Measurements from ENCODE around the gene MALRD1.
"Not testable (repeated sequence)": the region's sequence is repeated elsewhere in the genome, so short reads cannot be mapped to it uniquely, and the experiment has no call there.

MALRD1 gene

DNA sequence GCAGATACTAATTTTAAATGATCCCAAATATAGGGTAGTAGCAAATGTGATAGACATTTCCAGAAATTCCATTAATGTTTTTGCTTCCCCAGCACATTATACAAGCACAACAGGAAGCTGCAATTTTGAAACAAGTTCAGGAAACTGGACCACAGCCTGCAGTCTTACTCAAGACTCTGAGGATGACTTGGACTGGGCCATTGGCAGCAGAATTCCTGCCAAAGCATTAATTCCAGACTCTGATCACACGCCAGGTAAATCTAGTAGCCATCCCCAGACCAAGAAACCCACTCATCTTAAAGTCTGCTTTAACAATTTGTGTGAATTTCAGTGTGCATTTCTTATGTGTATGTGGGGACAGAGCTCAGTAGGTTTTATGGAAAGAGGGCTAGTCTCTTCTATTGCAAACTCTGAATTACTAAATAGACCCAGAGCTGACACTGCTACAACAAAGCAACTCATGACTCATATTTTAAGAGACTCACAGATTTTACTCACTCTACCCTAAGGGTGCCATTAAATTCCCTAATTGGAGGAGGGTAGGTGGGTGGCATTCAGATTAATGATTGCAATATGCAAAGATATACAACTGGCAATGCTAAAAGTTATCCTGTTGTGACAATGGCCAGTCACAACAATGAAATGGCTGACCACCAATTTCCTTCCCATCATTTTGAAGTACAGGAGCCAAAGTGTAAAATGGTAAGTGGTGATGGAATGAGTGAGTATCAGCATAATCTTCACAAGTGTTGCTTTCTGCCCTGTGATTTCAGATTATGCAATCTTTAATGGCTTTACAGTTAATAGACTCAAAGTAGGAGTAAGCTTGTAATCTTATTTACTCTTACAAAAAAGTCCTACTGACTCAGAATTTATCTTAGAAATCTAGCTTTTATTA, 450.0 kb downstream of the MALRD1 start:
- DNase-seq (ENCODE audit: low spot score) = no peak

- no peak for DNase-seq (ENCODE audit: low spot score)
These were observed 450.7 kb downstream of the MALRD1 start for GRCh38 chr10:19499291-19499770.

GRCh38 chr10:19500959-19501358, 452.4 kb downstream of the MALRD1 start:
- no peak for DNase-seq (ENCODE audit: low spot score)

DNA sequence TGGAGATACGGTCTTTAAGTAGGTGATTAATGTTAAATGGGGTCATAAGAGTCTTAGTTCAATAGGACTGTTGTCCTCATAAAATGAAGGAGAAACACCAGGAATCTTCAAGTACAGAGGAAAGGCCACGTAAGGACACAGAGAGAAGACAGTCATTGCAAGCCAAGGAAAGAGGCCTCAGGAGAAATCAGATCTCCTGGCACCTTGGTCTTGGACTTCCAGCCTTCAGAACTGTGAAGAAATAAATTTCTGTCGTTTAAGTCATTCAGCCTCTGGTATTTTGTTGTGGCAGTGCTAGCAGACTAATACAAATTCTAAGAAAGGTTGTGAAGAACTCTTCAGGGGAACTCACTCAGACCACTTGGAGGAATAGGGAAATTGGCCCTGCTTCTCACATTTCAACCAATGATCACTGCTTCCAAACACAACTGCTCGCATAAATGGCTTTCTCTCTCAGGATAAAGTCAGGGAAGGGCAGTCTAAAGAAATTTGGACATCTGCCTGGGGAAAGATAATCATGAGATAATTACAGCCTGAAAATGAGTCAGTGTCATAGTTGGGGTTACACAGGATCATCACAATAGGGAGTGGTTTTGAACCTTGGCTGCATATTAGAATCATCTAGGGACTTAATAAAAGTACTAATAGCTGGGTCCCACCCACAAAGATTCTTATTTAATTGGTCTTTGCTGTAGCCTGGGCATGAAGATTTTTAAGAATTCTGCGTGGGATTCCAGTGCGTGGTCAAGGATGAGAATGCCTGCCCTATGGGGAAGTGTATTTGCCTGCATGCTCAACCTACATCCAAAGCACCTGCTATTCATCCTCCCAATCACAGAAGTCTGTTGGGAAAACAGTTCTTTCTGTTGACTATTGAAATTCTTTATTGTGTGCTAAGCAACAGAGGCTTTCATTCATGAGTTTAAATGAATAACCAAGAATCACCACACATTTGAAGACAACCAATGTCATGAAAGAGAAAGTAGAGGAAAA, 457.0 kb downstream of the MALRD1 start:
- no peak for DNase-seq (ENCODE audit: low spot score)

GRCh38 chr10:19510005-19510732, 461.6 kb downstream of the MALRD1 start:
- DNase-seq (ENCODE audit: low spot score) = not testable (repeated sequence)

DNA sequence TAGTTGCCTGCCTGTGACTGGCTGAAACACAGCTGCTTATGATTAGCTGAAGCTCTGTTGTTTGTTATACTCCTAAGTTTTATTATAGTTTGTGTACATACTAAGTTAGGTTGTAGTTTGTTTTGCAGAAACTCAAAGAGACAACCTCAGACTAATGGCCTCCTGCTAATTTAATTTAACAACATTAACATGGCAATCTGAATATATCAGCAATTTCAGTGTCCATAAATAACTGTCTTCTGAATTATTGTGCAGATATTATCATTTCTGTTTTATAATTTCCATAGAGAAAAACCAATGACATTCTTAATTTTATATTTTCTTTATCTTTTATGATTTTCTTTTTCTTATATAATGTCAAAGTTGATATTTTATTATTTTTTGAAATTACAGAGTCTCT, 469.5 kb downstream of the MALRD1 start:
- DNase-seq (ENCODE audit: low spot score) = no peak

GRCh38 chr10:19518632-19519031, 470.0 kb downstream of the MALRD1 start:
- DNase-seq (ENCODE audit: low spot score) = no peak

GRCh38 chr10:19531324-19531723, 482.7 kb downstream of the MALRD1 start:
- DNase-seq (ENCODE audit: low spot score) = no peak

DNA sequence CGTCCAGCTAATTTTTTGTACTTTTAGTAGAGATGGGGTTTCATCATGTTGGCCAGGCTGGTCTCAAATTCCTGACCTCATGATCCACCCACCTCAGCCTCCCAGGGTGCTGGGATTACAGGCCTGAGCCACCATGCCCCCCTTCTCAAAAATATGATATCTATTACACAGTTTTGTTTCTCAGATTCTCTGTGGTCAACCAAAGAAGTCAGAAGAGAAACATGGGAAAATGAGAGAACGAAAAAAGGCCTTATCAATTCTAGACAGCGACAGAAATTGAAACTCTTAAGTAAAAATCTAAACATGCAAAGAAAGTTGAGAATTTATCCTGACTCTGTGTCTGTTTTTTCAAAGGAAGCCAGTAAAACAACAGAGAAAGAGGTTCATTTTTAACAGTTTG, 483.8 kb downstream of the MALRD1 start:
- DNase-seq (ENCODE audit: low spot score) = no peak

DNA sequence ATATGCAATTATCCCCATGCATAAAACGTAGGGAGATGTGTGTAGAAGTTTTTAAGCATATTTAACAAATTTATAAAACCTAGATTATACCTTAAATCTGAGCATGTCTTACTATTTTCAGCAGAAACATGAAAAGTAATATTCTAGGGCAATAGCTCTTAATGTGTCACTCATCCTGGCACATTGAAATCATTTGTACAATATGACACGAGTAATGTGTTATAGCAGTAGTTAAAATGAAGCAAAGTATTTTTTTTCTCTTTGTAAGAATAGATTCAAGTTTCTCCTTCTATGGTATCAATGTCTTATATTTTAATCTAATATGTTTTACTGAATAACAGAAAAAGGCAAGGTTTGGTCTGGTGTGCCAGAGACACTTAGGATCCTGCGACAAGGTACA, 492.7 kb downstream of the MALRD1 start:
- no peak for DNase-seq (ENCODE audit: low spot score)

- DNase-seq (ENCODE audit: low spot score) = no peak
These were observed 497.6 kb downstream of the MALRD1 start for GRCh38 chr10:19546224-19546623.

DNA sequence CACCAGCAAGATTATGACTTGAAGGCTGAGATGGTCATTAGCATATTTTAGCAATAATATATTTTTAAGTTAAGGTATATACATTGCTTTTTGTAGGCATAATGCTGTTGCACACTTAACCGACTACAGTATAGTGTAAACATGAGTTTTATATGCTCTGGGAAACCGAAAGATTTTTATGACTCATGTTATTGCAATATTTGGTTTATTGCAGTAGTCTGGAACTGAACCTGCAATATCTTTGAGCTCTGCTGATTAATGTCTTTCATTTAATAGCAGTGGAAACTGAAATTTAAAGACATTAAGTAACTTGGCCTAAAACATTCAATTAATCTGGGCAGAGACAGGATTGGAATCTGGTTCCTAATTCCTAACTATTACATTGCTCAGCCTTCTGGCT, 500.9 kb downstream of the MALRD1 start:
- DNase-seq (ENCODE audit: low spot score) = no peak

GRCh38 chr10:19556666-19557065, 508.1 kb downstream of the MALRD1 start:
- no peak for DNase-seq (ENCODE audit: low spot score)

DNA sequence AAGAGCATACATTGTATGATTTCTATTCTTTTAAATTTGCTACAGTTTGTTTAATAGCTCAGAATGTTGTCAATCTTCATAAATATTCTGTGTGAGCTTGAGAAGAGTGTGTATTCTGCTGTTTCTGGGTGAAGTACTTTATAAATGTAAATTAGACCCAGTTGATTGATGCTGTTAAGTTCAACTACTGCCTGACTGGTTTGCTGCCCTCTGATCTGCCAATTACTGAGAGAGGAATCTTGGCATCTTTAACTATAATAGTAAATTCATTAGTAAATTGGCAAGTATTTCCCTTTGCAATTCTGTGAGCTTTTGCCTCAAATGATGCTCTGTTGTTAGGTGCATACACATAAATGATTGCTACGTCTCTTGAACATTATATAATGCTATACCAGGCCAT, 512.6 kb downstream of the MALRD1 start:
- DNase-seq (ENCODE audit: low spot score) = no peak

DNA sequence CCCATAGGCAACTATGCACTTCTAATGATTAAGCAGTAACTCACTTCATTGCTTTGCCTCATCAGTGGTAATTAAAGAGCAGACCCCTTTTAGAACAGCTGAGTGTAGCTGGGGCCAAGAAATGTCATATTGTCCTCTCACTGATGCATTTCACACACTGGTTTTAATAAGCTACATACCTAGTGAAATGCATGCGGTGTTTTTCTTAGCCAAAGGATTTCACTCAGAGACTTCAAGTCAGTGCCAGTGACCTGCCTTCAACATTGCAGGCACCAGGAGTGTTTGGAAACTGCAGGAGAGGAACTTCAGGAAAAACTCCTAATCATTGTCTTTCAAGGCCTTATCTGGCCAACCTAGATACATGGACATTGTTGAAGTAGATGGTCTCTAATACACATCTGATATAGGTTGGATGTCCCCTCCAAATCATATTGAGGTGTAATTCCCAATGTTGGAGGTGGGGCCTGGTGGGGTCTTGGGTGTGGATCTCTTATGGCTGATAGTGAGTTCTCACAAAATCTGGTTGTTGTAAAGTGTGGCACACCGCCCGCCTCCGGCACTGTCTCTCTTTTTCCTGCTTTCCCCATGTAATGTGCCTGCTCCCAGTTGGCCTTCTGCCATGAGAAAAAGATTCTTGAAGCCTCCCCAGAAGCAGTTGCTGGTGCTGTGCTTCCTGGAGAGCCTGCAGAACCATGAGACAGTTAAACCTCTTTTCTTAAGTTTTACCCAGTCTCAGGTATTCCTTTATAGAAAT, 515.0 kb downstream of the MALRD1 start:
- no peak for DNase-seq (ENCODE audit: low spot score)

DNA sequence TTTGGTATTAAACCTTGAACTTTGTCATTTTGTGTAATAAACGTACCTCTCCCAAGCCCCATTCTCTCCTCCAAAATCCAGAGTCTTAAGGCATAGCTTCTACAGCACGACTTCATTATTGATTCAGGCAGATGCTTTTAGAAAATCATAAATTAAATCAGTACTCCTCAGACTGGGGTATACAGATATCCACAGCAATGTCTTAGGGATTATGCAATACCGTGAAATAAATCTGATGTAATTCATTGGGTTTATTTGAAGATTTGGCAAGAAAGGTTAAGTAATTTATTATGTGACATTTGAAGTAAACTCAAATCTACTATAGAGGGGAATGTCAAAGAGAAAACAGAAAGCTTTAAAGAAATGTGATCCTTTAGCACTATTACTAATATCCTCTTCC, 521.5 kb downstream of the MALRD1 start:
- no peak for DNase-seq (ENCODE audit: low spot score)

GRCh38 chr10:19570991-19571390, 522.4 kb downstream of the MALRD1 start:
- DNase-seq (ENCODE audit: low spot score) = no peak

- DNase-seq (ENCODE audit: low spot score) = no peak
These were observed 523.5 kb downstream of the MALRD1 start for GRCh38 chr10:19572056-19572455.

DNA sequence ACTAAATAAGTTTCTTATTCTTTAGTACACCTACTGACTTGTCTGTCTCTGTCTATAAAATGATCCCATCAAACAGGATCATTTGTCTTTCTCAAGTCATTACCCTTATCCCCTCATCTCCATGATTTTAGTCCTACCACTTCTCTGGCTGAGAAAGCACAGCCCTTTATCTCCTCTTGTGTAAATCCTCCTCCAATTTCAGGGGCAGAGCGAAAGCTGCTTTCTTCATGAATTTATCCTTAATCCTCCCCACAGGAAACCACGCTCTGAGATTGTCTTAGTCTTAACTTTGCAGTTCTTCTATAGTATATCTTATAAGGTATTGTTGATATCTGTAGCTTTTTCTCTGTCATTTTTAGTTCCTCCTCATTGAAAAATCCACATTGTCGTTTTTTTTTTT, 528.0 kb downstream of the MALRD1 start:
- no peak for DNase-seq (ENCODE audit: low spot score)

DNA sequence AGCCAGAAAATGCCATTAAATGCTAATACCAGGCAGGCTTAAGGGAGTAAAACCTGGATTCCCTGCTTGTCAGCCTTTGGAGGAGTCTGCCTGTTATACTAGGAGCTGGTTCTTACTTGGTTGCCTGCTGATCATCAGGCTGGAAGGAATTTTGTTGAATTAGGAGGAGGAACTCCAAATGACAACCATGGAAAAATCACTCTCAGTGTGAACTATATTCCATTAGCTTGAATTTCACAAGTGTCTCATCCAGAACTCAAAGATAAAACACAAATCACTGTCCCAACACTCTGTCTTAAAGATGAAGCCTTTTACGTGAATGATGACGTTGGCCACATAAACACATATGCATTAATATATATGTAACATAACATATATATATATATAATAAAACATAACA, 528.8 kb downstream of the MALRD1 start:
- no peak for DNase-seq (ENCODE audit: low spot score)

DNA sequence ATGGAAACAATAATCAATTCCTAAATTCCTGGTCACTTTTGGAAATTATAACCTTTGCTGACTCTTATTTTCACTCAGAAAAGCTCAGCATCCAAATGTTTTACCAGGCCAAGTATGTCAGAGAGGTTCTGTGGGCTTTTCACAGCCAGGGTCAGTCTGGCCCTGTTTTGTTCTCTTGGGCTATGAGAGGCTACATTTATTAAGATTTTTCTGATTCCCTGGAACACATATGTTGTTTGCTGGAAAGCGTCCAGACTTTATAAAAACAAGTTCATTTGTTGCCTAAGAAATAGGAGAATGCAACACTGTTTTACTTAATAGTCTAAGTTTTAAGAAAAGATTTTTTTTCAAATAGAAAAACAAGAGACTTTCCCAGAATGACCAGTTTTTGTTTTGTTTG, 529.2 kb downstream of the MALRD1 start:
- no peak for DNase-seq (ENCODE audit: low spot score)
